DLD1 (cell line): ENCODE results near the gene CSPG4.
"Not testable (repeated sequence)": the region's sequence is repeated elsewhere in the genome, so short reads cannot be mapped to it uniquely, and the experiment has no call there.

Experiments
- in situ Hi-C: cut with HindIII; loops from 2 replicates; pipeline ENCODE4 v1.10.0; 2017; ENCODE audit warnings: low sequenced_read_pairs

Gene CSPG4

GRCh38 chr15:75705854-75706681 lies 6.6 kb downstream of the CSPG4 start:
- in situ Hi-C loops: no loop called here

DNA sequence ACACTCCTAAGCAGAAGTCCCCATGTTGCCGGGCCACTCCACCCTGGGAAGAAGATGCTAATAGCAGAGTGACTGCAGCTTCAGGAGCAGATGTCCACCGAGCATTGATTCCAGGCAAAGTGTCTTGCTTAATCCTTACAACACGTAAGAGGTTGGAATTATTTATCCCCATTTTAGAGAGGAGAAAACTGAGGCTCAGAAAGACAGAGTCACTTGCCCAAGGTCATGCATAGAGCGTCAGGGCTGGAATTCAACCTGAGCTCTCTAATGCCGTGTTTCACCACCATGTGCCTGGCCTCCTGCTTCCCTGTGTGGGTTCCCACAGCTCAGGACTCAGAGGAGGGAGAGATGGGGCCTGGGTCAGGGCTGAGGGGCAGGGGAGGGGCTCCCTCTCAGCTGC lies 7.3 kb downstream of the CSPG4 start:
- in situ Hi-C loops: not testable (repeated sequence)

GRCh38 chr15:75704618-75705017 lies 8.0 kb downstream of the CSPG4 start:
- in situ Hi-C loops: no loop called here

DNA sequence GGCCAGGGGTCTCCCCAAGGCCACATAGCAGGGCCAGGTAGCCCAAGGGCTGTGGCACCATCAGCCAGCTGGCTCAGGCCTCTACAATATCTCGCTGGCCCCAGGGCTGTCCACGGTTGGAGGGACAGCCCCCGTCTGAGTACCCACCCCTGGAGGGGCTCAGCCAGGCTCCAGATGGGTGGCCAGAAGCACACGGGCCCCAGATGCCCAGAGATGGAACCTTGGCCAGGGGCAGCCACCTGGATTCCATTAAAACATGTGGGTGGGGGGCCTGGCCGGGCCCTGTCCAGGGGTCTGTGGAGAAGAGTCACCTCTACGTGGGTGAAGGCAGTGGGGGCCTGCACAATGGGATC lies 8.4 kb downstream of the CSPG4 start:
- in situ Hi-C loops: no loop called here

GRCh38 chr15:75703440-75704262 lies 9.0 kb downstream of the CSPG4 start:
- in situ Hi-C loops: not testable (repeated sequence)

GRCh38 chr15:75702436-75702835 lies 10.2 kb downstream of the CSPG4 start:
- in situ Hi-C loops: no loop called here

DNA sequence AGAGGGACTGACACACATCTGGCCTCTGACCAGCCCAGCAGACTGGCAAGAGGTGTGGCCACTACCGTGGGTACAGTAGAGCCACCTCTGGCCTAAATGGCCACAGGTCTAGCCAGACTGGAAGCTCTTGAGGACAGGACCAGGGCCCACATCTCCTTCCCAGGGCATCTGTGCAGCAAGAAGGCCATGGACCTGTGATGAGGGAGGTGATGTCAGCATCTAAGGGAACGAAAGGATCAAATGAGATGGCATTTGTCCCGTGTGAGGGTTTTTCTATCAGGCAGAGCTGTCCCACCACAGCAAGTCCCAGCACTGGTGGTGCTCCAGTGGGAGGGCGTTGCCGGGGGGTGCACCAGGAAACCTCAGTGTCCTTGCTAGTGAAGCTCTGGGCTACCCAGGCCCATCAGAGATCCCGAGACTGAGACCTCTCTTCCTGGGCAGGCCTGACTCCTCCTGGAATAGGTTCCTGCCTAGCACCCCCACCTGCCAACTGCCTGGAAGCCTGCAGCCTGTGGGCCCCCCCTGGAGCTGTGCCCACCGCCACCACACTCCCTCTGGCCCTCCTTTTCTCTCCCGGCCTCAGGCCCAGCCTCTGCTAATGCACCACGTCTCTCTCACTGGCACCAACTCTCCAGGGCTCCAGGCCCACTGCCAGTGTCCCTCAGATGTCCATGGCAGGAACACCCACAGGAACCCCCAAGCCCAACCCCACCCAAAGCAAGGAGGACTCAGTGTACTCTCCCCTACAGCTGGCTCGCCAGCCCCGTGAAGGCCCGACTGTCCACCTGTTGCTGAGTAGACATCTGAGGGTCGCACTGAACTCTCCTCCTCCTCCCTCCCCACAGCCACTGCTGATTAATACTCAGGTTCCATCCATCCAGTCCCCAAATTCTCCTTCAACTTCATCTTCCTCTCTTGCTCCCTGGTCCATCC lies 11.3 kb downstream of the CSPG4 start:
- in situ Hi-C loops: not testable (repeated sequence)

GRCh38 chr15:75699961-75700874 lies 12.4 kb downstream of the CSPG4 start:
- in situ Hi-C loops: not testable (repeated sequence)

DNA sequence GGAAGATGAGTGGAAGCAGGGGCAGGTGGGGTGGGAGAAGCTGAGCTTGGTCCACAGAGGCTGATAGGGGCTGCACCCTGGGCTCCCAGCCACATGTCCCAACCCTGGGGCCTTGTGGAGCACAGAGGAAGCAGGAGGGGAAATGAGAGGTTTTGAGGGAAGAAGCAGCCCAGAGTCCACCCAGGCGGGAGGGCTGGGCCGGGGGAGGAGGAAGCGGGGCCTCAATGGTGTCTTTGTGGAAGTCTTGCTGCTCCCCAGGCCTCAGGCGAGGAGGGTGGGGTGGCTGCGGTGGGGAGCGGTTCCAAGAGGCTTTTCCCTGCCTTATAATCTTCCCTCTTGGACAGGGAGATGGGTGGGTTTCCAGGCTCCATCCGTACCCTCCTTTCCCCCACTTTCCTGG lies 13.1 kb downstream of the CSPG4 start:
- in situ Hi-C loops: not testable (repeated sequence)

GRCh38 chr15:75697974-75698747 lies 14.5 kb downstream of the CSPG4 start:
- in situ Hi-C loops: not testable (repeated sequence)

GRCh38 chr15:75697523-75697922 lies 15.1 kb downstream of the CSPG4 start:
- in situ Hi-C loops: no loop called here

DNA sequence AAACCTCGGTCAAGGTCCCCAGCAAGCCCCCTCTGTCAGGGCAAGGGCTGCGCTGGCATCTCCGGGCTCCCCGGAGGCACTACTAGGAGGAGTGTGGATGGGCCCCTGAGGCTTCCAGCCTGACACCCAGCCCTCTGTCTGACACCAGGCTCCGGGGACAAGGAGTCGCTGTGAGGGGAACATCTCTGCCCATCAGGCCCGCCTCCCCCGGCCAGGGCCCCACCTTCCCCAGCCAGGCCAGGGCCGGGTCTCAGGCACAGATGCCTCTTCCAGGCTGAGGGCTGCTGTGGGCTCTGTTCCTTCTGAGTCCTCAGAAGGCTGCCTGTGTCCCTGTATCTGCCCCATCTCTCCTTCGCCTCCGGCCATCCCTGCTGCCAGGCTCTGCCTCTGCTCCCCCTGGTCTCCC lies 15.8 kb downstream of the CSPG4 start:
- in situ Hi-C loops: no loop called here

DNA sequence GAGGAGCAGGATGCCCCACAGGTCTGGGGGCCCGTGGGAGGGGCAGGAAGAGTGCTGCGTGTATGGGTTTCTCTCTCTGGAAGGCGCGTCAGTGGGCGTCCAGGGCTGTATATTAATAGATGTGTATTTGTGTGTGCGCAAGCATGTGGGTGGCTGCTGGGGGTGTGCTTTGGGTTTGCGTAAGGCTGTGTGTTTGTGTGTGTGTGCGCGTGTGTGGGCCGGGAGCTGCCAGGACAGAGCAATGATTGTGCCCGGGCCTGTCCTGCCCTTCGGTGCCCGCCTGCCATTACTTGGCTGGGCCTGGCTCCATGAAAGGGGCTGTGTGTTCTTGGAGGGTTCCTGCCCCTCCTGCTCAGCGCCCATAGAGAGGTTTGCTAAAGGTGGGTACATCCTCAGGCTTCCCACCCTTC lies 16.3 kb downstream of the CSPG4 start:
- in situ Hi-C loops: no loop called here

- in situ Hi-C loops: no loop called here
Measured at GRCh38 chr15:75695634-75696310, 16.9 kb downstream of the CSPG4 start.

DNA sequence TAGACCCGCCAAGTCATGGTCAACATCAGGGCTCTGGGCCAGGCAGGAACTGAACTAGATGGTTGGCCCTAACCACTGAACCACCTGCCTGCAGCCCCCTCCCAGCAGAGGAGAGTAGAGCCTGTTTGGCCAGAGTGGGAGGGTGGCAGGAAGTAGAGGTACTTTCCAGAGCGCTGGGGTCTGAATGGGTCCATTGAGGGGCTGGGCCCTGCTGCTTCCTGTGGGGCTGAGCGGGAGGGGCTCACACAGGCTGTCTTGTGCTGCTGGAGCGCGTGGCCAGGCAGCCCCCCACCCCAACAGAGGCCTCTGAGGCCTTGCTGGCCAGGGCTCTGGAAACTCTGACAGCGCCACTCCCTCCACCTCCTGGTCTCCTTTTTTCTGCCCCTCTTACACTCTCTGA lies 17.4 kb downstream of the CSPG4 start:
- in situ Hi-C loops: no loop called here

DNA sequence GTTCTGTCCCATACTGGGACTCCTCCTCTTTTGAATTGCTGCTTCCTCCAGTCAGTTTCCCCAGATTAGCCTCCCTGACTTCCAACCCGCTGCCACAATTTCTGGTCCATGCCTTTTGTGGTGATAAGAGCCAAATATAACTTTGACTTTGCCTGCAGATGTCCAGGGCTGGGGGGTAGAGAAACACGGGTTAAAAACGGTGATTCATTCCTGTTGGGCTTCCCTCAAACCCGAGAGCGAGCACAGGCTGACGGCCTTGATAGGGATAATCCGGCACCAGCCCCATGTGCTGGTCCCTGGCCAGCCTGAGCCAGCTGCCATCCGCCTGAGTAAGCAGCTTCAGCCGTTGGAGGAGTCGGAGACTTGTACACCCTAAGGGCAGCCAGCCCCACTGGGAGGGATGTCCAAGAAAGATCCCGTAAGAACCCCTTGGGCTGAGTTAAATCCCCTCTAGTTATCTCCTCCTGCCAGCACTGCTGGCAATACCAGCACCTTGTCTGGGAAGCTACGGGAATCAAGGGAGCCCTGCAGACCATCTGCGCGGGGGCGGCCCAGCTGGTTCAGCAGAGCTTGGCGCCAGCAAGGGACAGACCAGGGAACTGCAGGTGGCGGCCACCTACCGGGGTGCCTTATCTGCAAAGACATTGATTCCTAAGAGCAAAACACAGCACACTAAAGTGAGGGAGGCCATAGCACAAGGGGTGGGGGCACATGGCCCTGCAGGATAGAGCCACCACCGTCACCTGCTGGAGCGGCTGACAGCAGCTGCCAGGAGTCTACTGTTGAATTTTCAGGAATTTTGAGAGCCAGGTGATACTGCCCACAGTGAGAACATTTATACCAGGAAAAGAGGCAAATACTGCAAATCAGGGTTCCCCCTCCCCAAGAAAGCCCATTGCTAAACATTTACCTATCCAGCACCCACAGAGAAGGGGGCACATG lies 18.1 kb downstream of the CSPG4 start:
- in situ Hi-C loops: no loop called here

DNA sequence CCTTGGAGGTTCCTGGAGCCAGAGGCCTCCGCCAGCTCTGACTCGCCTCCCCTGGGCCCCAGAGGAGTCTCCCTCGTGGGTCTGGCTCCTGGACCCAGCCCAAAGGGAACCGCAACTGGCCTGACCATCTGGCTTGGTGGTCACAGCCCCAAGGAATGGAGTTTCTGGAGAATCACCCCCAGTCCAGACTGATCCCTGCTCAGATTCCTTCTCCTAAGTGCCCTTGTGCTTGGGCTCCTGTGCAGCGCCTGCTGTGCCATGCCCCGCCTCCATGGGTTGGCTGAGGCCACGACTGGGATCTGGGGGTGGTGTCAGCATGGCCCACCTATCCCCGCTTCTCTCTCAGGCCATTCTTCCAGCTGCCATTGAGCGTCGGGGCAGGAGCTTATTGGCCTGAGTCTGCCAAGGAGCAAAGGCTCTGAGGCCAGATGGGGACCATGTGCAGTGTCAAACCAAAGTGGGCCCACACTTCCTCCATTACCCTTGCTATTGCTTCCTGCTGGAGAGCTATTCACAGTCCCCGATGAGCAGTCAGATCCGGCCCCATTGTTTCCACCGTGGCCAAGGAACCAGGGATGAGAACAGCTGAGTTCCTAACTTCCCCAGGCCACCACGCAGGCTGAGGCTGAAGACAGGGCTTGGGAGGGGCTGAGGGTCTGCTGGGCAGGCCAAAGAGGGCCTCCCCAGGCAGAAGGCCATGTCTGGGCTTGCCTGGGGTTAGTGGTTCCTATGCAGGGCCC lies 19.0 kb downstream of the CSPG4 start:
- in situ Hi-C loops: no loop called here
